Subcutaneous abdominal adipose tissue (tissue), 5 donors: ENCODE results near the gene WDR59.
"Not testable (repeated sequence)": the region's sequence is repeated elsewhere in the genome, so short reads cannot be mapped to it uniquely, and the experiment has no call there.

ENCODE experiments used
- H3K27ac ChIP-seq: one replicate; pipeline ENCODE4 v1.7.0; 2013; ENCODE audit warnings: low read depth, mild to moderate bottlenecking, inconsistent platforms, low read length, moderate library complexity
- H3K27me3 ChIP-seq, 5 donors: one replicate each; pipeline ENCODE4 v1.7.0; 2013; ENCODE audit warnings: low read length in 5 of 5, inconsistent platforms in 1 of 5; ENCODE audit not compliant: control insufficient read depth in 5 of 5, insufficient read depth in 4 of 5
- H3K36me3 ChIP-seq, 5 donors: one replicate each; pipeline ENCODE4 v1.7.0; 2013; ENCODE audit warnings: low read length in 5 of 5; ENCODE audit not compliant: control insufficient read depth in 5 of 5, insufficient read depth in 5 of 5
- H3K4me1 ChIP-seq, 5 donors: one replicate each; pipeline ENCODE4 v1.7.0; 2013; ENCODE audit warnings: low read length in 5 of 5, mild to moderate bottlenecking in 3 of 5, moderate library complexity in 1 of 5; ENCODE audit not compliant: control insufficient read depth in 5 of 5, insufficient read depth in 5 of 5
- H3K4me3 ChIP-seq, 5 donors: one replicate each; pipeline ENCODE4 v1.7.0; 2013; ENCODE audit warnings: low read length in 5 of 5, low read depth in 1 of 5
- H3K9ac ChIP-seq, 5 donors: one replicate each; pipeline ENCODE4 v1.7.0; 2013; ENCODE audit warnings: low read length in 5 of 5, mild to moderate bottlenecking in 4 of 5, moderate library complexity in 3 of 5
- H3K9me3 ChIP-seq, 5 donors: one replicate each; pipeline ENCODE4 v1.7.0; 2013; ENCODE audit warnings: low read length in 5 of 5; ENCODE audit not compliant: control insufficient read depth in 5 of 5
- donor health status: healthy.
- donor health status: healthy.
- donor health status: healthy.
- donor health status: healthy.
- donor health status: healthy.

Gene WDR59

GRCh38 chr16:74846714-74847113, 138.2 kb downstream of the WDR59 start:
- Histone ChIP-seq H3K4me1 (no peaks in the 10 kb centered on the region), H3K9ac (no peak overlapping the region), H3K9me3 (no peaks in the 10 kb centered on the region), H3K36me3 (no peaks in the 10 kb centered on the region), H3K27me3 (no peaks in the 10 kb centered on the region), H3K27ac (no peak overlapping the region), H3K4me3 (no peak overlapping the region)

DNA sequence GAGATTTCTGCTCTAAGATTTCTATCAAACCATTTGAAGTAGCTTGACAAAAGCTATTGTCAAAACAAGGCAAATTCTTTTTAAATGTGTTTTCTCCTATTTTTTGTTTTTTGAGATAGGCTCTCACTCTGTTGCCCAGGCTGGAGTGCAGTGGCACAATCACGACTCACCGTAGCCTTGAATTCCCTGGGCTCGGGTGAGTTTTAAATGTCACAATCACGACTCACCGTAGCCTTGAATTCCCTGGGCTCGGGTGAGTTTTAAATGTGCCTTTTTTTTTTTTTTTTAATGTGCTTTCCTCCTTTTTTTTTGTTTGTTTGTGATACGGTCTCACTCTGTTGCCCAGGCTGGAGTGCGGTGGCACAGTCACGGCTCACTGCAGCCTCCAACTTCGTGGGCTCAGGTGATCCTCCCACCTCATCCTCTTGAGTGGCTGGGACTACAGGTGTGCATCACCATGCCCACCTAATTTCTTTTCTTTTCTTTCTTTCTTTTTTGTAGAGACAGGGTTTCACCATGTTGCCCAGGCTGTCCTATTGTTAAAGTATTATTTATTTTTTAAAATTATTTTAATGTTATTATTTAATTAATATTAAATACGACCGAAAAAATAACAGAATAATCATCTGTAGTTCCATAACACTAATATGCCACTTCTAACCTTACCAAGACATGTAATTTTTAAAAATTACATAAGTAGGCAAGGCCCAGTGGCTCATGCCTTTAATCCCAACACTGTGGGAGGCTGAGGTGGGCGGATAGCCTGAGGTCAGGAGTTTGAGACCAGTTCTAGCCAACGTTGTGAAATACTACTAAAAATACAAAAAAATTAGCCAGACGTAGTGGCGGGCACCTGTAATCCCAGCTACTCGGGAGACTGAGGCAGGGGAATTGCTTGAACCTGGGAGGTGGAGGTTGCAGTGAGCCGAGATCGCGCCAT, 140.6 kb downstream of the WDR59 start:
- Histone ChIP-seq H3K4me3 (no peak overlapping the region), H3K27ac (no peak overlapping the region), H3K9ac (no peak overlapping the region), H3K9me3 (no peaks in the 10 kb centered on the region), H3K36me3 (no peaks in the 10 kb centered on the region), H3K4me1 (no peaks in the 10 kb centered on the region), H3K27me3 (no peaks in the 10 kb centered on the region)

DNA sequence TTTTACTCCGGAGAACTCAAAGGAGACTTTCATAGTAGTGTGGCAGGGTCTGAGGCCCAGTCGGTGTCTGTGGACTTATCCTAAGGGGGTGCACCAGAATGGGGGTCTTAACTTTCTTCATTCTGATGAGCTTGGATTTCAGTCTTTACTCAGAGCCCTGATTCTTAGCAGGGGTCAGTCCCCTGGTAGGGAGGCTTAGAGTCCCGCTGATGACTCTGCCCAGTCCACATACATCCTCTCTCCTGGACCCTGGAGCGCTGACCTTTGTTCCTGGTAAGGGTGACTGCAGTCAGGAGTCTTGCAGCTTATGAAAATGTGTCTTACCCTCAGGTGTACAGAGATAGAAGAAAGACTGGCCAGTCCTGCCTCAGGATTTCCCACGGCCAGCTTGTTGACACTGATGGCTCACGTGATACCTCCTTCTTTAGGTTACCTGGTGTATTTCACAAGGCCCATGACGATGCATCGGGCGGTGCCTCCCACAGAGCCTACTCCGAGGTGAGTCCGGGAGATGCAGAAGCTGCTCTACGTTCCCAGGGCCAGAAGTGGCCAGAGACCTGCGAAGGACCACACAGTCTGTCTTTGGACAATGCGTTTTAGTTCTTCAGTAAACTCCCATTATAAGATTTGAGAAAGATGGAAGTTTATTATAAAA, 141.4 kb downstream of the WDR59 start:
- not testable (repeated sequence) for H3K9ac ChIP-seq, H3K27me3 ChIP-seq, H3K27ac ChIP-seq, H3K36me3 ChIP-seq, H3K4me3 ChIP-seq, H3K4me1 ChIP-seq, H3K9me3 ChIP-seq

DNA sequence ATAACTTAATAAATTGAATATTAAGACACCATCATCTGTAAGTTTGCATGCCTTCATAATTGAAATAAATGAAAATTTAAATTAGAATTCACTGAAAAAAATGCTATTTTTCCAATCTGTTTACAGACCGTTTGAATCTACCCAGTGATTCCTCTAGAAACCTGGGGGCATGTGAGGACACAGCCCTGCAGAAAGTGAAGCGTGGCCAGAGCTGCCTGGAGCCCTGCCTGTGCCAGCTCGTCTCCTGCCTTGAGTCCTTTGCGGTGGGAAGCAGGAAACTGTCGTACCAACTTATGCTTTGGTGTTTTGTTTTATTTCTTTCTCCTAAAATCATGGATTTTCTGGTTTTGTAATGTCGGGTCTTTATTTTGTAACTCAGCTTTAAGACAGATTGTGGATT, 142.5 kb downstream of the WDR59 start:
- H3K36me3 ChIP-seq = no peaks in the 10 kb centered on the region
- no peak overlapping the region for H3K4me3 ChIP-seq
- no peaks in the 10 kb centered on the region for H3K9me3 ChIP-seq
- peaks cover 0 to 4% (median 0%) of the 10 kb centered on the region in 5 donors for H3K27me3 ChIP-seq
- H3K27ac ChIP-seq = no peak overlapping the region
- H3K9ac ChIP-seq = no peak overlapping the region
- H3K4me1 ChIP-seq = no peaks in the 10 kb centered on the region

- no peaks in the 10 kb centered on the region for H3K9me3 ChIP-seq
- H3K27ac ChIP-seq = no peak overlapping the region
- H3K4me3 ChIP-seq = no peak overlapping the region
- H3K27me3 ChIP-seq = peaks cover 0 to 4% (median 0%) of the 10 kb centered on the region in 5 donors
- no peak overlapping the region for H3K9ac ChIP-seq
- H3K4me1 ChIP-seq = no peaks in the 10 kb centered on the region
- H3K36me3 ChIP-seq = no peaks in the 10 kb centered on the region
Measured at GRCh38 chr16:74841904-74842303, 143.0 kb downstream of the WDR59 start.

- H3K27ac ChIP-seq = no peak overlapping the region
- no peaks in the 10 kb centered on the region for H3K4me1 ChIP-seq
- H3K27me3 ChIP-seq = peaks cover 0 to 4% (median 0%) of the 10 kb centered on the region in 5 donors
- no peak overlapping the region for H3K4me3 ChIP-seq
- no peaks in the 10 kb centered on the region for H3K9me3 ChIP-seq
- no peaks in the 10 kb centered on the region for H3K36me3 ChIP-seq
- no peak overlapping the region for H3K9ac ChIP-seq
Measured at GRCh38 chr16:74841469-74841868, 143.5 kb downstream of the WDR59 start.

GRCh38 chr16:74837056-74837455, 147.9 kb downstream of the WDR59 start:
- Histone ChIP-seq H3K9ac (no peak overlapping the region), H3K4me3 (no peak overlapping the region), H3K27ac (no peak overlapping the region), H3K4me1 (no peaks in the 10 kb centered on the region), H3K9me3 (no peaks in the 10 kb centered on the region), H3K36me3 (no peaks in the 10 kb centered on the region), H3K27me3 (peaks cover 0 to 4% (median 0%) of the 10 kb centered on the region in 5 donors)

- Histone ChIP-seq H3K4me1 (no peaks in the 10 kb centered on the region), H3K9me3 (no peaks in the 10 kb centered on the region), H3K4me3 (no peak overlapping the region), H3K36me3 (no peaks in the 10 kb centered on the region), H3K27ac (no peak overlapping the region), H3K9ac (no peak overlapping the region), H3K27me3 (peaks cover 0 to 4% (median 0%) of the 10 kb centered on the region in 5 donors)
Measured at GRCh38 chr16:74836111-74836671, 148.7 kb downstream of the WDR59 start.

GRCh38 chr16:74832228-74832627, 152.7 kb downstream of the WDR59 start:
- Histone ChIP-seq H3K27ac (no peak overlapping the region), H3K9me3 (peaks cover 0 to 15% (median 10%) of the 10 kb centered on the region in 5 donors), H3K9ac (no peak overlapping the region)

DNA sequence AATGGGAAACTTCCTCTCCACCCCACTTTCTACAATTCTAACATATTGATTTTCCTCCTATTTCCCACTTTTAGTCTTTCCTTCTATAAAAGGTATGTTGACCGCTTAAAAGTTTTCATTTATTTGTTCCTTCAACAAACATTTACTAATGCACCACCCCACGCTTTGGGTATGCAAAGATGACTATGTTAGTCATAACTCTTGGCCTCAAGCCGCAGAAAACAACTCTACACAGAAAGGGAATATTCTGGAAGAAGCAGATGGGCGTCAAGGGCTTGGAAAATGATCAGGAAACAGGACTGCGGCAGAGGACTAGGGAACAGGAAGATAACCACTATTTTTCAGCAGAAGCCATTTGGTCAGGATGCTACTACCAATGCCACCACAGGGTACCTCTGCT, 153.5 kb downstream of the WDR59 start:
- Histone ChIP-seq H3K27ac (no peak overlapping the region), H3K27me3 (no peaks in the 10 kb centered on the region), H3K4me1 (no peaks in the 10 kb centered on the region), H3K9ac (no peak overlapping the region), H3K4me3 (no peak overlapping the region), H3K36me3 (no peaks in the 10 kb centered on the region), H3K9me3 (peaks cover 0 to 15% (median 10%) of the 10 kb centered on the region in 5 donors)

More at GRCh38 chr16:74832228-74832627, 152.7 kb downstream of the WDR59 start:
- H3K27me3 ChIP-seq = no peaks in the 10 kb centered on the region
- no peaks in the 10 kb centered on the region for H3K4me1 ChIP-seq
- H3K36me3 ChIP-seq = no peaks in the 10 kb centered on the region
- H3K4me3 ChIP-seq = no peak overlapping the region
